HS-27A (cell line): ENCODE results near the gene TFAP2B.

Source experiments
- DNase-seq: peaks from one replicate; pipeline ENCODE4 v3.0.0-alpha.2; 2012; ENCODE audit warnings: low read depth, missing footprints

Gene TFAP2B

DNA sequence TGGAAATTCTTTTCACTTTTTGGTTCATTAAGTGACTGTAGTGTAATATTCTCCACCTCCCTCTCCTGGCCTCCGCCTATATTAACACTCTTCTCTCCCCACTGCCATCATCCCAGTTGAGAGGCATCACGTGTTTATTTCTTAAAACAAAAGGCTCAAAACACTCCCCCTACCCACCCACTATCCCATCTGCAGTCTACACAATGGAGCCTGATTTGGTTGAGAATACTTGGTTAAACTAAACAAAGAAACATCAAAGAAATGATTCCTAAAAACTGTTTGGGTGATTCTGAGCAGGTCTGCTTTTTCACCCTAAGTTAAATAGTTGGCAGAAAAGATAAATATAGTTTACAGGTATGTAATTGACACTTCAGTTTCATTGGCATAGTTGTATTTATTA is 5.9 kb downstream of the TFAP2B start:
- no peak for DNase-seq

DNA sequence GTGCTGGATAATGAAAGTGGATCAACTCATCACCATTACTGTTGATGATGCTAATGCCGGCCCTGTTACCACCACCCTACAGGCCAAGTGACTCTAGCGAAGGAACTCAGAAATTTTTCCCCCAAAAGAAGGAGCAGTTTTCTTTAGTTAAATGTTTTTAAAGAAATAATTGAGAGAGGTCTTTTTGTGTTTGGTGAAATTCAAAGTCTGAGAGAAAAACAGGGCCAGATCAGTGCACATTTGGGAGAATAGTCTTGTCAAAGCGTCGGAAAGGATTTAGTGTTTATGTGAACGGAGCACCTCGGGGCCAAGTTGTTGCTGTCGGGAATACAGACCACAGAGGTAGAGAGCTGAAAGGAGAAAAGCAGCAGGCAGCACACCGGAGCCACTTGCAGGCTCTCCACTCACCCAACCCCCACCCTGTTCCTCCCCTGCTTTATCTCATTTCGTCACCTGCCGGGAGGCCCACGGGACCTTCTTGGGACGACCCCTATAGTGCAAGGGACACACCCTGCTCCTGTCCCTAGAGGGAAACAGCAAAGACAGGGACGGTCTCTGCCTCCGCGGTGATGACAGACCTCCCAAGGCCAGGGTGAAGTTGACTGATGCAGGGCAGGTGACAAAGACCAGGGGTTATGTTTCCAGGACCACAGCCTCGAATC is 6.8 kb downstream of the TFAP2B start:
- DNase-seq: no peak

DNA sequence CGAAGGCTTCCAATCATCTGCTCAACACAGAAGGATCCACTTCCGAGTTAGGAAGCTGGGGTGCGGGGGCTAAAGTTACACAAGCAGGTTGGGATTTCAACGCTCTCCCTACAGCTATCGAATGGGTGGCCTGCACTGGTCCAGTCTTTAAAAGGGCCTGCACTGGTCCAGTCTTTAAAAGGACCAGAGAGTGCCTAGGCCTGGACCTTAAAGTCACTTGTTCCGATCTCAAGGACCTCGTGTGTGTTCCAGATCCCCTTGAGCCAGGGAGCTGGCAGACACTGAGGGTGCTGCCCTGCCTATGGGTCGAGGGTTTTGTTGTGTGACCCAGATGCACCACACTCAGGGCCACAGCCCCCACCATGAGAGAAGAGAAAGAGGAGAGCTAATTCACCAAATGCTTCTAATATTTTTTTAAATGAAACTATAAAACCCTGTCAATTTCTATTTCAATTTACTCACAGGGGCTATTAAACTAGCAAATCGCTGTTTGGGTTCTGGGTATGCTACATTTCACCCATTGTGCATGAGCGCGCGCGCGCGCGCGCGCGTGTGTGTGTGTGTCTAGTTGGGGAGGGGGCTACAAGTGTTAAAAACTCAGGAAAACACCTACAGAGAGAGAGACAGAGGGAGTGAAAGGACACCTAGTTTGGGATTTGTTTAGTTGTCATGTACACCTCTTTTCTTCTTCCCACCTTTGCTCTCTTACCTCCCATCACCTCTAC is 7.5 kb downstream of the TFAP2B start:
- DNase-seq: no peak

DNA sequence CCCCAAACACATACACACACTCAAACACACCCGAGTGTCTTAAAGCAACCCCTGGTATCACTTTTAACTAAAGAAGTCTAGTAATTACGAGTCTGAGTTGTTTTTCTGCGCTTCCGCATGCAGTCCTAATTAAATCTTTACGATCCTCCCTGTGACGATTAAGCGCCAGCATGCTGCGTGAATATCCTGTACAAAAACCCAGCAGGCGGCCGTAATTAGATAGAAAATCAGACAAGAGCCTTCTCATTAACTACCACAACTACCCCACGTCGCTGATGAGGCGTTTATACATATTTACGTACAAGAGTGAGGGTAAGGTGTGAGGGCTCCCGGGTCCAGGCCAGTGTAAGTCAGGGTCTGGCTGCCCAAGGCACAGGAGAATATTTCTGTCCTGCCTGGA is 8.1 kb downstream of the TFAP2B start:
- no peak for DNase-seq

DNA sequence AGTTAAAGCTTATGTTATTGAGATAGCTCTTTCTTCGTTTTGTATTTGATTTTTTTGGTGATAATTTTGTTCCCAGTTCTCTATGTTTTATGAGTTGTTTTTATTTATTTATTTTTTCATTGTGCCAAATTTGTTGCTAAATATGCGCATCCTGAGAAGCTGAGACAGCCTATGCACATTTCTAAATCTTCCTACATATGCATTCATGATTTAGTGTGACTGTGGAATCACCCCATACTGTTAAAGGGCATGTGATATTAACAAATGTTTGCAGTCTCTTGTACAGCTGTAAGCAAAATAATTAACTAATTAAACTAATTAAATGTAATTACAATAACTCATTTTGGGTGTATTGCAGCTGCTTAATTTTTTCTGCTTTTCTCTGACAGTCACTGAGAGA is 10.4 kb downstream of the TFAP2B start:
- no peak for DNase-seq

DNA sequence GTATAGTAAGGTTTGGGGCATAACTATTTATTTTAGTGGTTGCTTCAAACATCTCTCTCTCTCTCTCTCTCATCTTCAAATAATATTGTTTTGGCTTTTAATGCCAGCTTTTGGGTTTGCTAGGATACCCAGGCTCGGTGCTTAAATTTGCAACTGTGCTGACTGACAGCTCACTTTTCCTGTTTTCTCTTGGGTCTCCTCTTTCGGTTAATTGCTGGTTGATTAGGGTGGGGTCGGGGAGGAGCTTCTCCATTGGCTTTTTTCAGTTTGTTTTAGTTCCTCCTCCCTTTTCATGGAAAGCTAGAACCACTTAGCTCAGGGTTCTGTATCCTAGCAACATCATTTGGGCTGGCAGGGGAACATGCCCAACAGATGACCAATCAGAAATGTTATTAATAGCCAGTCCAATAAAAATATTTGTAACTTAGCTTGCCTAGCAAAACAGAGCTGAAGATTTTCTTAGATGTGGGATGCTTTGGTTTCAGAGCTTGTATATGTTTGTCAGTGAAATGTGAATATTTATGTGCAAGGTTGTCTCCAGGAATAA is 11.3 kb downstream of the TFAP2B start:
- DNase-seq: no peak

DNA sequence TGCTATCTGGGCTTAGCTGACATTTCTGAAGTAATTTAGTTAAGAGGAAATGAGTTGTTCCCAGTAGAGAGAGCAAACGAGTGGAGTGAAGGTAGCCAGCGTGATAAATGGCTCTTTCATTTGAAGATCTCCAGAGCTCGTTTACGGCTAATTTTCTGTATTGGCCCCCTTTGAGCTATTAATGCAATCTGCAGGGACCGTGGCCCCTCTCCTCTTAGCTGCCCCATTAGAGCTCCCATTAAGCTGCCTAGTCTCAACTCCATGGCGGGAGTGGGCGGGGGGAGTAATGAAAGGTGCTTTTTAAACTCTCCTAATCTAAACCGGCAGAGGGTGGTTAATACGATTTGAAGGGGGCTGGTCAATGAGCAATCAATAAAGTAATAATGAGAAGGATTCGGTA is 12.5 kb downstream of the TFAP2B start:
- DNase-seq: no peak

DNA sequence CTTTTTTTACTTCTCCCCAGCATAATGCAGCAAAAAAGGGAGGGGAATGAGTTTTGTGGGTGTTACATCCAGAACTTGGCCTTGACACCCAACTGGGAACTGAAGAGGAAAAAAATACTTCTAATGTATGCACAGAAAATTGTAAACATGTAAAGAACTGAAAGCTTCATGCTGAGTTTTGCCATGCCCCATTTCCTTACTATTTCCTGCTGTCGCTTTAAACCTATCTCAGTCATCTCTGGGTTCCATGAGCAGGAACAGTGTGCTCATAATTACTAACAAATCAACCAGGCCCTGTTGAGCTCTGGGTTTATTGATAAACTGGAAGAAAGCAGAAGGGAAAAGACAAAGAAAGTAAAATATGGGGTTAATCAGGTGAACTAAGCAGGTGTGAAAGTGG is 14.2 kb downstream of the TFAP2B start:
- DNase-seq: no peak

DNA sequence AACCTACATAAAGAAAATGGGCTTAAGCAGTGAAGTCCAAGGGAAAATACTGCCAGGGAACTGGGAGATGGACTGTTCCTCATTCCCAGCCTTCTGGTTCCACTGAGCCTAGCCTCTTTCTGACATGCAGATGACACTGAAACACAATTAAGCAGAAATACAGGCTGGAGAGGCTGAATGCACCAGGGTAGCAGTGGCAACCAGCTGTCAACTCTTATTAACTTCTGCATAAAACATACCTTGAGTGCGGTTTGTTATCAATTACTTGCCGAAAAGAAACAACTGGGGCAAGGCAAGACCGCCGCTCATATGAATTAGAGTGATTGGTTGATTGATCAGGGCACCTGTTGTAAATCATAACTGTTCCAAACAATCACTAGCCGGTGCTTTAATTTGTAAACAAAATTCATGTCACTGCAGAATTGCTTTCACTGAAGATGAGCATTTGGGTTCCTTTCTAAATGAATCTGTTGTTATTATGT is 16.3 kb downstream of the TFAP2B start:
- no peak for DNase-seq

DNA sequence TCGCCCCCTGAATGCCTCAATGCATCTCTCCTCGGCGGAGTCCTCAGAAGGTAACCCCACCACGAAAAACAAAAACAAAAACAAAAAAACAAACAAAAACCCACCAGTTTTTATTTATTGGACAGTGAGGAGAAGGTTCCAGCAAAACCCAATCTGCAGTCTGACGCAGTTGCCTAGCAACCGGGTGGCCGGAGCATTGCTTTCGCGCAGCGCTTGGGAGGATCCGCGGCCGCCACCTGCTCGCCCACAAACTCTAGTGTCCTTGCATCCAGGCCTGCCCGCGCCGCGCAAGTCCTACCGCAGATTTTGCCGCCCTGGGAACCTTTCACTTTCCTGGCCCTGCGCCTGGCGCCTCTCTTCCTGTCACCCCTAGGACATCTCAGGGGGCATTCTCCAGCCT is 17.6 kb downstream of the TFAP2B start:
- DNase-seq: no peak

DNA sequence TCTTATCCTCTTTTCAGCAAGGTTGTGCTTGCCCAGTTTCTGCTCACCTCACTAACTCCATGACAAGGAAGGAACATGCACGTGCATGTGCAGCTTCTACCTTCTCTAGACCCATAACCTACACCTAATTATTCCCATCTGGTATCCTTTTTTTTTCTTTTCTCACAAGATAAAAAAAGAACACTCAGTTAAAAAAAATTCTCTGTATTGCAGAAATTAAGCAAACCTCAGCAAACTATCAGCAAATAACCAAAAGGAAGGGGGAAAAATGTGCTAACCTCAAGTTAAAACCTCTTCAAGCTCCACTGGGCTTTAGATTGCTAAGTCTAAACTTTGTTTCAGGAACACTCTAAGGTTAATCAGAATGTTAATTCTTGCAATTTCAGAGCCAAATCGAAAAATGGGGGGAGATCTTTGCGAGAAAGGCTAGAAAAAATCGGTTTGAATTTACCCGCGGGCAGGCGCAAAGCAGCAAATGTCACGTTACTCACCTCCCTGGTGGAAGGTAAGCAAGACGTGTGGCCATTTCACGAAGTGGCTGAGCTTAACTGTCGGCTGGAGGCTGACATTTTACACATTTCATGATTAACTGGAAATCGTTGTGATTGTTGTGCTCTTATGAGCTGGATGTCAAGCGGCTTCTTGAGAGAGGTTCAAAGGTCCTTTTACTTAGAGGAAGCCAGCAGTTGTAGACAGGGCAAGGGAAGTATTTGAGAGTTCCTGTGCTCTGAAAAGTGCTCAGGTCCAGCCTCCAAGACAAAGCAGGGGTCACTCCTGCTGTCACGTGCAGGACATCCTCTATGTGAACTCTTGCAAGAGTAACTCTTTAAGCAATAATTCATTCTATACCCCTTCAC is 19.1 kb downstream of the TFAP2B start:
- no peak for DNase-seq

DNA sequence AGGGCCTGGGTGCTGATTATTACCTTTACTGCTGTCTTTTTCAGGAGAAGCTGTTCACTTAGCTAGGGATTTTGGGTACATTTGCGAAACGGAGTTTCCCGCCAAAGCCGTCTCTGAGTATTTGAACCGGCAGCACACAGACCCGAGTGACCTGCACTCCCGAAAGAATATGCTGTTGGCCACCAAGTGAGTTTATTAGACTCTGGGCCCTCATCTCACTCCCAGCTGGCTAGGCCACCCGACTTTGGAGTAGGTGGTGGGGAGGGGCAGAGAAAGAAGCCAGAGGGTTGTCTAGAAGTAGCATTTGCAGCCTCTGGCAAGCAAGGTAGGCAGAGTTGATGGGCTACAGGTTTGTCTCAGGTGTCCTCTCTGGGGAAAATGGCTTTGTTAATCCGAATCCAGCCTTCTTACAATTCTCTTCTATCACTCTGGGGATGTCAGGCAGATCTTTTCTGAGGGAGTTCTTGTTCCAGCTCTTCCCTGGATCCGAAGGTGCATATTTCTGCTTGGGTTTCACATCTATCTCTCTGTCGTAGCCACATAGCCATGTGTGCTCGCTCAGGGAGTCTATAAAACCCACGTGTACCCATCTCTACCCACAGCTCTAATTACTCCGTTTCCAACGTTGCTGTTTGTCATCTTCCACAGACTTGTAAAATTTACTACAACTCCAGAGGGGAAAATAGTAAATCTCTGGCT is 21.6 kb downstream of the TFAP2B start:
- DNase-seq: no peak

DNA sequence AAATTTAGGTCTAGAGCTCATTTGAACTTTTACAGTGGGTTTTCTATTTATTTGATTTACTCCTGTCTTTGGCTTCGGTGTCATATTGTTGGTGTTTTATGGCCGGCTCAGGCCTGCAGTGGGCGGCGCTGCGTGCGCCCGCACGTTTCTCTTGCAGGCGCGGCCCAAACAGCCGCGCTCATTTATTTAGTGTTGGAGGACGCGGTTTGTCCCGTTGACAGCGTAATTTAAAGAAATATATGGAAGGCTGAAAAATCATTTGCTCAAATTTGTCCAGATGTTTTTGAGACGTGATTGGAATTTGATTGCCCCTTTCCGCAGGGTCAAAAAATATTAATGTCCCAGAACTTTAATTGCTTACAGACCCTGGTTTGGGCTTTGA is 22.1 kb downstream of the TFAP2B start:
- DNase-seq: no peak

DNA sequence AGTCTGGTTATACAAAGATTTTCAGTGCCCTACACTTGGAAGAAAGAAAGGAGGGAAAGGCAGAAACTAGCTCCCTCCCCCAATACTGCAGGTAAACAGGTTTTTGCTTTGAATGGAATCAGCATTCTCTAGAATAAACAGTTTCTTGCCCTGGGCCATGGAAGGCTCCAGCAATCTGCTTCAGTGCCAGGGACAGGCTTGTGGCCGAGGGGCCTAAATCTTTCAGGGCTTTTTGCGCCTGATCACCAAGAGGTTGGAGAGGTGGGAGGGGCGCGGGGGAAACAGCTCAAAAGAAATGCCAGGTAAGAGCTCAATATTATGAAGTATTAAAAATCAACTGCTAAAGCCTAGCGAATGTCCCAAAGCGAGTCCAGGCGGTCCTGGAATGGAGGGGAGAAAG is 23.8 kb downstream of the TFAP2B start:
- DNase-seq: no peak

DNA sequence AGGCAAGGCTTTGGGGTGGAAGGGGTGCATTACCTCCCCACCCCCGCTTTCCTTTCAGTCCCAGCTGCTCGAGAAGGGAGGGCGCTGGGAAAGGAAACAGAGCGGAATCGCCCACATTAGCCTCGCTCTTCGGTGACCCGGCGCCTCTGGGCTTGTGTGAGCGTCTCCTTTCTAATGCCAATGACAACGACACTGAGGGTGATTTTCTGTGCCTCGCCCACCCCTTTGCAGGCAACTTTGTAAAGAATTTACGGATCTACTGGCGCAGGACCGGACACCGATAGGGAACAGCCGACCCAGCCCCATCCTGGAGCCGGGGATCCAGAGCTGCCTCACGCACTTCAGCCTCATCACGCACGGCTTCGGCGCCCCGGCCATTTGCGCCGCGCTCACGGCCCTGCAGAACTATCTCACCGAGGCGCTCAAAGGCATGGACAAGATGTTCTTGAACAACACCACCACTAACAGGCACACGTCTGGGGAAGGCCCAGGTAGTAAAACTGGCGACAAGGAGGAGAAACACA is 24.3 kb downstream of the TFAP2B start:
- no peak for DNase-seq

DNA sequence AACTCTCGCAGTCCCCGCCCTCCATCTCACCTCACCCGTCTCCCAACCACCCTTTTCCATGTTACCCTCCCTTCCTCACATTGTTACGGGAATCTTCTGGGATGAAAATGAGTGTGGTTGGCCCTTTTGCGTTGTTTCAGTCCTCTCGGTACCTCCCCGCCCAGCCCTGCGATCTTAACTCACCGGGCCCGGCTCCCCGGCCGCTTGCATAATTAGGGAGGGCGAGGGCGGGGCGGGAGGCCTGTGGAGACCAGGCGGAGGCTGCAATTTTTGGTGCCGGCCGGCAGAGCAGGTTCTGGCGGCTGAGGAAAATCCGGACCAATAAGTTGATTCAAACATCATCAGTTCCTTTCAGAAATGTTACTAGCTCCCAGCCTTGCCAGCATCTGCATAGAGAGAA is 25.2 kb downstream of the TFAP2B start:
- DNase-seq: no peak

DNA sequence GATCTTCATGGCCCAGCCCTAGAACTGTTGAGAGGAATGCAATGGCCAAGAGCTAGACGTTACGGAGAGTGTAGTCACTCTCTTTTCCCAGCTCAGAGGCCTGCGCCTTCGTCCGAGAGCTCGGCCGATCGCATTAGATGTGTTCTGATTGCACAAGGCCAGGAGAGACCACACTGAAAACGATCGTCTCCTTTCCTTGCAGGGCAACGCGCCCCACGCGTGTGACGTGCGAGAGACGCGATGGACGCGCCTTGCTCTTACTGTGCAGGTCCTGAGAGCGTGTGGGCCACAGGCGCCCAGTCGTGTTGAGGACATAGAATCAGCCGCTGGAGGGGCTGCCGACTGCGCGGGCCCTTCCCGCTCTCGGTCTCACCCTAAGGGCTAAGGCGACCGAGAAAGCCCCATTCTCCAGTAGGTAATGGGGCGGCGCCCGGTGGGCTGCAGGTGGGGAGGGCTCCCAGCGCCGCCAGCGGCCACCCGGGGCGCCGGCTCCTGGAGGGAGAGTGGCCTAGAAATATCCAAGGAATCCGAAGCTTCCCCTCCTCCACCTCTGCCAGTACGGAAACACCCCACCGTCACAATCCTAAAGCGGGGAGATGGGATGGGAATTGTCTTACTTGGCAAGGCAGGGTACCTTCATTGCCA is 26.9 kb downstream of the TFAP2B start:
- no peak for DNase-seq

DNA sequence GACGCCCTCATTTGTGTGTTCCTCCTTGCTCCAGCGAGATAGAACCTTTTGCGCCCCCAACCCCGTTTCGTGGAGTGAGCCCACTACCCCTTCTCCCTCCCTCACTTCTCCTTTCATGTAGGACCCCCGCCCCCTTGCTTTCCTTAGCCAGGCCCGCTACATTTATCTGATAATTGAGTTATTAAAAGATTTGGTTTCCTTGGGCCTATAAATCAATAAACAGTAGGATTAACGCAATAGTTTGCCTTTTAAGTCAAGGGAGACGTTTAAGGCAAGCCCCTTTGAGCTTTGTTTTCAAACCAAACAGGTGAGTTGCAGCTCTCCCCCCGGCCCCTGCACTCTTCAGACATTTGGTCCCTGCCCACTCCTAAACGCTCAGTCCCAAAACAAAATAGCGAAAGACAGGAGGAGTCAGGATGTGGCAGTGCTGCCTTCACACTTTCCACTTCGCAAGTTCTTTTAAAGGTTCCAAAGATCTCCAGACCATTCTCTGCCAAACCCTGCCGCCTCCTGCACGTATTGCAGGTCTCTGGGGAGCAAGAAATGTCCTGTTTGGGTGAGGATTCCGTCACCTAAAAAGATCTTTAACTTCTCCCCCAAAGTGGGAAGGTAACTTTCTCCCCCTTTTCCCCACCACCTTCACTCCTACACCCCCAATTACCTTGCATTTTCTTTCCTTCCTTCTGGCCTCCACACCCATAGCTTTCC is 27.6 kb downstream of the TFAP2B start:
- no peak for DNase-seq

DNA sequence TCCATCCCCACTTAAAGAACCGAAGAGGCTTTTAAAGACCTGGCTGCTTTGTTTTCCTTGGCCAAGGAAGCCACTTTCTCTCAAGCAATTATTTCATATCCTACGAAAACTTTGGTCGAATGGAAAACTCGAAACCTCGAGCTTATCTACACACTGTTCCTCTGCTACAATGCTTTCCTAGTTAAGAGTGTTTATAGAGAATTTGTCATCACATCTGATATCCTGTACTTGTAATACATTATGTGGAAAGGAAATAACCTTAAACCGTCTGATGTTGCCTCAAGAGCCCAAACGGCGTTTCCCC is 28.1 kb downstream of the TFAP2B start:
- no peak for DNase-seq

DNA sequence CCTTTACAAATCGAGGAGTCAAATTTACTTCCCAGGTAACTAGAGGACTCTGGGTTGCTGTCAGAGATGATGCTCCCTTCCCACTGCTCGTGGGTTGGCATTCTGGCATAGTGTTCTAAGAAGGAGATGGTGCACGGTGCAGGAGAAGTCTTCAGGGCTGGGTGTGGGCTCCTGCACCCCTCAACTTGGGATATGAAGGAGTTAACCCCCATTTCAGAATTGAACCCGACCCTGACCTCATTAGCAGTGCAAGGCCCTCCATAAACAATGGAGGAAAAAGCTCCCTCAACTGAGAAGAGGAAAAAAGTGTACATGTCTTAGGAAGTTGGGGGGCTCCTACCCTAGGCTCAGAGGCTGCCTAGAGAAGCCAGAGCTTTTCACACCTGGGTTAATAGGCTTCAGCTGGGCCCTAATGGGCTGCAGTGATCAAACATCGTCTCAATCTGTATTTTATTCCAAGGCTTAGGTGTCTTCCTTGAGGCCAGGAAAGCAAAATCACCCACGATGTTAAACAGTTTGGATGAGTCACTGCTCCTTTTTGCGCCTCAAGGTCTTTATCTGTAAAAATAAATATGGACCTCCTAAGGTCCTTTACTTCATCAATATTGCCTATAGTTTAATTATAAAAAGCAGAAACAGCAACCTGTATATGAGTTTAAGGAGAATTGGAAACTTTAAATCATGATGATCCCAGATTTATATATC is 29.4 kb downstream of the TFAP2B start:
- DNase-seq: no peak
